Spleen (tissue), 7 donors: ENCODE data around the gene VDAC1.
"Not testable (repeated sequence)": the region's sequence is repeated elsewhere in the genome, so short reads cannot be mapped to it uniquely, and the experiment has no call there.

ENCODE experiments used
- CTCF ChIP-seq, 11 experiments: fragments of 200-600 bp in 7 of 11; fragments of 450-650 bp in 4 of 11; sonication (generic) in 4 of 11; IDR thresholded peaks in 8 of 11; conservative IDR thresholded peaks in 3 of 11; 1 replicate in 7 of 11; 2 replicates in 4 of 11; pipeline versions ENCODE4 v1.4.0 to v1.8.0; 2016 to 2021; ENCODE audit warnings: antibody characterized with exemption in 11 of 11, inconsistent platforms in 4 of 11, mild to moderate bottlenecking in 1 of 11
- POLR2A ChIP-seq, 3 donors: fragments of 450-650 bp; IDR thresholded peaks; one replicate each; pipeline ENCODE4 v1.5.1; 2017; ENCODE audit warnings: antibody characterized with exemption in 3 of 3, mild to moderate bottlenecking in 1 of 3
- donor health status: DM: no; HTN: no; CAD: no; lungs with moderate emphysema.
- donor health status: DM: no; HTN: no; CAD: no.
- donor health status: DM: no; HTN: no; CAD: no.

- not testable (repeated sequence) for TF ChIP-seq CTCF (IDR thresholded peaks at IDR 0.05 in 8 of 11, conservative IDR thresholded peaks at IDR 0.05 in 3 of 11); POLR2A (IDR thresholded peaks at IDR 0.05)
These were observed 67.1 kb downstream of the VDAC1 start for GRCh38 chr5:133937628-133938027.
